Measurements from ENCODE around the gene SLC22A23.

- no peak for TF ChIP-seq CTCF (IDR thresholded peaks at IDR 0.05)
- no peak for TF ChIP-seq POLR2A (IDR thresholded peaks at IDR 0.05)
- TF ChIP-seq POLR2AphosphoS5 (IDR thresholded peaks at IDR 0.05) = no peak
- no peak for TF ChIP-seq EP300 (IDR thresholded peaks at IDR 0.05)
These were observed 39.5 kb upstream of the SLC22A23 start for GRCh38 chr6:3496395-3496794.

All from sigmoid colon (tissue), 4 donors.